HG03354 (cell line): Measurements from ENCODE around the gene IL7R.
"Not testable (repeated sequence)": the region's sequence is repeated elsewhere in the genome, so short reads cannot be mapped to it uniquely, and the experiment has no call there.

Source experiments
- ATAC-seq: cut with Tn5 transposase; IDR thresholded peaks from one replicate; pipeline ENCODE4 v1.9.1; 2021; ENCODE audit warnings: mild to moderate bottlenecking; ENCODE audit not compliant: unreplicated experiment, poor library complexity, severe bottlenecking

IL7R gene

DNA sequence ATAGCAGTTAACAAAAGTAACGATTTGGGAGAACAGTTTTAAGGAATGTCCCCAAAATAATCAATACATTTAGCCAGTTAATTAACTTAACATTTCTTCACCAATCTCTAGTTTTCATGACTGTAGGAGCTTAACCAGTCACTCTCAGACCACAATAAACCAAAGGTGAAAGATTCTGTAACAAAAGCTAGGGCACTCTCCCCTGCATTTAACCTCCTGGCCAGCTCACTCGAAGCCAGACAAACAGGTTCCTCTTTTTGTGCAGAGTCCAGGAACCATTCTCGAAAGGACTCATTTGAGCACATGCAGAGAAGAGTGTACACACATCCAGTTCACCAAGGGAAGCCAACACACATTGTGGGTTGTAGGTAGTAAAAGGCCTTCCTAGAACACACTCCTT lies 6.5 kb downstream of the IL7R start:
- ATAC-seq = no peak

DNA sequence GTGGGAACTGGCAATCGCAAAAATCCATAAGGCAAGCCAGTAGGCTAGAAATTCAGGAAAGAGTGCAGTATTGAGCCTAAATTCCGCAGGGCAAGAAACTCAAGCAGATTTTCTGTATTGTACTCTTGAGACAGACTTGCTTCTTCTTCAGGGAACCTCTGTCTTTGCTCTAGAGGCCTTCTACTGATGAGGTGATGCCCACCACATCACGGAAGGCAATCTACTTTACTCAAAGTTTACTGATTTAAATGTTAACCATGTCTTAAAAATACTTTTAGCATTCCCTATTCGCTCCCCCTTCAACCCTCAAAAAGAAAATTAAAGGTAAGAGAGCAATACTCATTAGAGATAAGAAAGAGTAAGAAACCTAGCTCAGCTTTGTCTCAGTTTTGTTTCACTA lies 11.3 kb downstream of the IL7R start:
- no peak for ATAC-seq

DNA sequence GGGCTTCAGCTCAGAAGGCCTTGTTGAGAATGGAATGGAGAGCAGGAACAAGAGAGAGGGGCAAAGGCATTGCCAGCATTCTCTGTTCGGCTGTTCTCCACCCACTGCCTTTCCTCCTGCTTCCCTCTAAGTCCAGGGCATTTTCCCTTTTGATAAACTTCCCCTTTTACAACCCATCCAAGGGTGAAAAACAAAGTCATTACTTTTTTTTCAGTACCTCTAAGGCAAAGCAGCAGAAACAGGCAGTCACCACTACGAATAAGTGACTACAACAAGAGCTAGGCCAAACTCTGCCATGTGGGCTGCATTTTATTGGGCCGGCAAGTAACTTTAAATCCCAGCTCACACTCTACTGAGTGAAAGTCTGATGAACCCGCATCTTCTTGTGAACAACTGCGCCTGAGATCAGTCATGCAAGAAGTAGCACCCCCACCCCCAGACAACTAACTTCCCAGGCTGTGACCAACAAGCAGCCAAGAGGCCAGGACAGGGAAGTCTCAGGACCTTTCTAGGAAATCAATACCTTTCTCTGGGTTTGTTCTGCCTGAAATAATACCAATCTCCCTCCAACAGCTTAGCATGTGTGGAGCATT lies 13.1 kb downstream of the IL7R start:
- no peak for ATAC-seq

DNA sequence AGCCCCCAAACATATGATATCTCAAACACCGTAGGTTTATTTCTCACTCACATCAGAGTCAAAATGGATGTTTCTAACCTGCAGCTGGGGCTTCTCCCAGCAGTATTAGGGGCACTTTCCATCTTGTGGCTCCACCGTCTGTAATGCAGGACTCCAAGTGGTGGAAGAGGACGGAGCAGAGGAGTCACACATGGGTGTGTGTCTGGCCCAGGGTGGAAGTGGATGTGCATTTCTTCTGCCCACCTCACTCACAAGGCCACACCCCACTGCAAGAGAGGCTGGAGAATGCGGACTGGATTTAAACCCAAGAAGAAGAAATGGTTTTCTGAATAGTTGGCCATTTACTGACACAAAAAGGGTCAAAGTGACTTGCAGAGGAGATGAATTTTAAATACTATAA lies 13.9 kb downstream of the IL7R start:
- ATAC-seq = no peak

DNA sequence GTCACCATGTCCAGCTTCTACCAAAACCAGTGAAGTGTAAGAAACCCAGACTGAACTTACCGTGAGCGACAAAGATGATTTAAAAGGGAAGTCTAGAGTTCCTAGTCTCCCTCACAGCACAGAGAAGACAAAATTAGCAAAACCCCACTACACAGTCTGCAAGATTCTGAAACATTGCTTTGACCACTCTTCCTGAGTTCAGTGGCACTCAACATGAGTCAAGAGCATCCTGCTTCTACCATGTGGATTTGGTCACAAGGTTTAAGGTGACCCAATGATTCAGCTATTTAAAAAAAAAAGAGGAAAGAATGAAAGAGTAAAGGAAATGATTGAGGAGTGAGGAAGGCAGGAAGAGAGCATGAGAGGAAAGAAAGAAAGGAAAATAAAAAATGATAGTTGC lies 19.8 kb downstream of the IL7R start:
- no peak for ATAC-seq

DNA sequence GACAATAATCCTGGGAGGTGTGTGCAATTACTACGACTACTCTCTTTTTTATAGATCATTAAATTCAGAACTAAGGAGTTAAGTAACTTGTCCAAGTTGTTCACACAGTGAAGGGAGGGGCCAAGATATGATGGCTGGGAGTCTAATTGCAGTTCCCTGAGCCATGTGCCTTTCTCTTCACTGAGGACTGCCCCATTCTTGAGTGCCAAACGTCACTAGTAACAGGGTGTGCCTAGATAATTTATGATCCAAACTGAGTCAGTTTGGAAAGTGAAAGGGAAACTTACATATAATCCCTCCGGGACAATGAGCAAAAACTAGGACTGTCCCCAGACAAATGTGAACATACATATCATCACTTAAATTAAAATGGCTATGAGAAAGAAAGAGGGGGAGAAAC lies 20.2 kb downstream of the IL7R start:
- no peak for ATAC-seq

DNA sequence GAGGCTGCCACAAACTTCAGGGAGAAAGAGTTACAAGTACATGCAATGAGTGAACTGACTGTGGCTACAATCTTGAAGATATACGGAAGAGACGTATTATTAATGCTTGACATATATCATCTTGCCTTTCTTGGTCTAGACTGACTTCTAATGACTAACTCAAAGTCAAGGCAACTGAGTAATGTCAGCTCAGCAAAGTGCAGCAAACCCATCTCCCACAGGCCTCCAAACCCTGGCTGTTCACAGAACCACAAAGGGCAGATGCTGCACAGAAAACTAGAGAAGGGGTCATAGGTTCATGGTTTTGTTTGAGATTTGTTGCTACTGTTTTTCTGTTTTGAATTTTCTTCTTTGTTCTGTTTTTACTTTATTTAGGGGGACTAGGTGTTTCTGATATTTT lies 21.0 kb downstream of the IL7R start:
- ATAC-seq = no peak

DNA sequence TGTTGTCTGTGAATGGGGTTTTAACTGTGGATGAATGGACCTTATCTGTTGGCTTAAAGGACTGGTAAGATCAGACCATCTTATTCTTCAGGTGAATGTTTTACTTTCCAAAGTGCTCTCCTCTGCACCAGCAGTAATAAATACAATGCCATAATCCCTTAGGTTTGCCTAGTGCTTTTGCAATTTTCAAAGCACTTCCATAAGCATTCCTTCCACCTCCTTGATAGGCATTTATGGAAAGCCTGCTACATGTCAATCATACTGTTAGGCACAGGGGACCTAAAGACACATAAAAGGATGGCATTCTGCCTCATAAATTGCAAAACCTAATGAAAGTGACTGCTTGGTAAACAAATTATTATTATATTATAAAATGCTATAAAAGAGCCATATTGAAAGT lies 21.4 kb downstream of the IL7R start:
- no peak for ATAC-seq

DNA sequence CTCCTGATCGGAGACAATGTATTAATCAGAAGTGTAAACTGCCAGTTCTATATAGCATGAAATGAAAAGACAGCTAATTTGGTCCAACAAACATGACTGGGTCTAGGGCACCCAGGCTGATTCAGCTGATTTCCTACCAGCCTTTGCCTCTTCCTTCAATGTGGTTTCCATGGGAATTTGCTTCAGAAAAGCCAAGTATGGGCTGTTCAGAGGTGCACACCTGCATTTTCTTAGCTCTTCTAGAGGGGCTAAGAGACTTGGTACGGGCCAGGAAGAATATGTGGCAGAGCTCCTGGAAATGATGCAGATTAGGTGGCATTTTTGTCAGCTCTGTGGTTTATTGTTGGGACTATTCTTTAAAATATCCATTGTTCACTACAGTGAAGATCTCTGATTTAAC lies 22.4 kb downstream of the IL7R start:
- ATAC-seq = no peak

DNA sequence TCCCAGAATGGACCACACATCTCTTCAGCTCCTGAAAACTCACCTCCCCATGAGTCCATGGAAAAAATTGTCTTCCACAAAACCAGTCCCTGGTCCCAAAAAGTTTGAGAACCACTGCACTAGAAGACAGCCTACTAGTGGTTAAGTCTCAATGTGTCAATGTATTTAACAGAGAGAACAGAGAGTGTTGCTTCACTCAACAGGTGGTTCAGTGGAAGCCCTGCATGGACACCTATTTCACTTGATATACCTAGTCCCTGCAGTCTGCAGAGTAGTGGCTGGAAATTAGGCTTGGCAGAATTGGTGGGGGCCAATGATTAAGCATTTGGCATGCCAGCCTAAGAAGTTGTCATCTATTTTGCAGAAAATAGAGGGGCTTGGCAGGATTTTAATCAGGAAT lies 23.0 kb downstream of the IL7R start:
- no peak for ATAC-seq

DNA sequence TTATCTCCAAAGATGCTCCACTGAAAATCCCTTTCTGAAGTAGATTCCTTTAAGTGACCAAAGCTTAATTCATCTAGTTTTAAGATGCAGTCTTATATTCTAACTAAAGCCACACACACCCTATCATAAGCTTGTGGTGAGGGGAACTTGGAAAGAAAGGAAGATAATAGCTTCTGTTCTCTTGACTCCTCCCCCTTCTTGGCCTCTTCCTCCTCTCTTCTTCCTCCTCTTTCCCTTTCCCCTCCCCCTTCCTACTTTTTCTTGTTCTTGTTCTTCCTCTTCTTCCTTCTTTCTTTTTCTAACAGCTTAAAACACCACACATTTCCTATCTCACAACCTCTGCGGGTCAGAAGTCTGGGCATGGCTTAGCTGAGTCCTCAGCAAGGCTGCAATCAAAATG lies 23.5 kb downstream of the IL7R start:
- no peak for ATAC-seq

DNA sequence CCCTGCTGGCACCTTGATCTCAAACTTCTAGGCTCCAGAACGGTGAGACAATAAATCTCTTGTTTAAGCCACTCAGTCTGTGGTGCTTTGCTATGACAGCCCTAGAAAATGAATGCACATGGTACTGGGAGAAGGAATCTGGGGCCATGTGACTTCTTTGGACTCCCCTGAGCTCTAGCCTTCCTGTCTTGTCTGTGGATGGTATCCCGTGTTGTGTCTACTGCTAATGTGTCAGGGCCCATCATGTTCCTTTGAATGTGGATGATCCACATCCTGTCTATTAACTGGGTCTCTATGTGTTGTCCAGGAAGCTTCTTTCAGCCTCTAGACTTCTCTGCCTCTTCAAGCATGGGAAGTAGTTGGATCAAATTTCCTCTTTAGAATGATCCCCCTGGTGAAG lies 25.1 kb downstream of the IL7R start:
- no peak for ATAC-seq

DNA sequence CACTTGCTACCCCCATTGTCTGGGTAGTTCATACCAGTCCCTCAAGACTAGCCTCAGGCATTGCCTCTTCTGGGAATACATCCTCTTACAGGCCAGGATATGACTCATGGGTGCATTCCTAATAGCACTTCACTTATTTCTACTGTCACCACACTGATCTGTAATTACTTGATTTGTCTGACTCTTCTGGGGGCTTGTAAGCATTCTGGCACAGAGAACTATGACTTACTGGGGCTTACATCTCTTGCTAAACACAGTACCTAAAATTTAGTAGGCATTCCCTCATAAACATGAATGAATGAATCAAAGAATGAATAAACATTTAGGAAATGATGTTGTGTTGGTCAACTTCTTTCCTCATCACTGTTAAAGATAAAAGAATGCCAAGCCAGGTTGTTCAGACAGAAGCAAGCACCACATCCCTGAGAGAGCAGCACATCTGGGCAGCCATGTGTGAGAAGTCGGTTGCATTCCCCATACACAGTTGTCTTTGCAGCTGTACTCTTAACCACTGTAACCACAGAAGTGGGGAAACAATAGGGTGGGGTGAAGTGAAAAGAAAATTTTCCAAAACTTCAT lies 27.6 kb downstream of the IL7R start:
- ATAC-seq = peak; percentile 61

DNA sequence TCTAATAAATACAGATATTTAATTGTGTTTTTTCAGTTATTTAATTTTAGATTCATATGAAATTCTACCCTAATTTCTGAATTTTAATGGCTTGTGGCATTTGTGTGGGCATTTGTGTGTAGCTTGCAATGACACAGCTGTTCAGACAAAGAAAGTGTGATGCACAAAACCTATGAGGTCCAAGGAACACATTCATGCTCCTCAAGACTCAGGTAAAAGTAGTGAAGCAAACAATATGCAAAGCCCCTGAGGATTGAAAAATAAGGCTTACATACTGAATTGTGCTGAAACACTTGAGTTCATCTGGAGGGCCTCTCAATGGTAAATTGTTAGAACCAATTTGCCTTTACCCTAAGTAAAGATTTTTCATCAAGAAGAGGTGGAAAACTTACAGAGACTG lies 28.1 kb downstream of the IL7R start:
- ATAC-seq = peak; percentile 16

DNA sequence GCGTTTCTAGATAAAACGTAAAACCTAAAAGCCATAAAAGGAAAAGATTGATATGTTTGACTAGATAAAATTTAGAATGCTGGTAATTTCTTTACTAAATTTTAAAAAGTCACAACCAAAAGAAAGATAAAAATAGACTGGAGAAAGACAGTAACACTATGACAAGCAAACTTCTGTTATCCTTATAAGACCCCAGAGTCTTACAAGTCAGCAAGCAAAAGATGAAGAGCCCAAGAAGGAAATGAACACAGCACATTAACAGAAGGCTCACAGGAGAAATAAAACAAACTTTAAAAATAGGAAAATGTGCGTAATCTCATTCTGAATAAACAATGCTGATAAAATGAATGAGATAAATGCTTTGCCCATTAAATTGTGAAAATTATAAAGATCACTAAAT lies 29.7 kb downstream of the IL7R start:
- ATAC-seq = no peak

DNA sequence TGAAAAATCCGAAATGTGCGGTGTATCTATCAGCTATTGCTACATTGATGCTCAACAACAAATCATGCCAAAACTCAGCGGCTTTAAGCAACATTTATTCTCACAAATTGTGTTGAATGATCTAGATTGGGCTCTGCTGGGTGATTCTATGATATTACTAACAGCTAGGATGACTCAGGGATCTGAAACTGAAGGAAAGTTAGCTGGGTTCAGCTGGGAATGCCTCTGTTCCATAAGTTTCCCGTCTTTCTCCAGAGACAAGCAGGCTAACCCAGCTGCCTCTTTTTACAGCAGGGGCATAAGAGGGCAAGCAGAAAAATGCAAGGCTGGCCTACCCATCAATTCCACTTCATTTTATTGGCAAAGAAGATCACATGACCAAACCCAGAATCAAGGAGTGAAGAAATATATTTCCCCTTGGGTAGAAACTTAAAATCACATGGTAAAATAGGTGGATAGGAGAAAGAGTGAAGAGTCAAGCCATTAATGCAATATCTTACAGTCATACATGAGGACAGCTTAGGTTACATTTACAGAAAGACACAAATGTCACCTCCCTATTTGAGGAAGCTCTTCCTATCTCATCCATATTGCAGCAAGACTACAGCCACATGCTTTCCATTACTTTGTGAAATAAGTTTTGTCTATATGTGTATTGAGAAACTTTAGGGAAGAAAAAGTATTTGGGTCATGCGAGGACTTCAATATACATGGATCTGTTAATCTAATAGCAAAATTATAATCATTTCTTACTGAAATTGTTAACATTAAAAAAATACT lies 30.8 kb downstream of the IL7R start:
- ATAC-seq = no peak

DNA sequence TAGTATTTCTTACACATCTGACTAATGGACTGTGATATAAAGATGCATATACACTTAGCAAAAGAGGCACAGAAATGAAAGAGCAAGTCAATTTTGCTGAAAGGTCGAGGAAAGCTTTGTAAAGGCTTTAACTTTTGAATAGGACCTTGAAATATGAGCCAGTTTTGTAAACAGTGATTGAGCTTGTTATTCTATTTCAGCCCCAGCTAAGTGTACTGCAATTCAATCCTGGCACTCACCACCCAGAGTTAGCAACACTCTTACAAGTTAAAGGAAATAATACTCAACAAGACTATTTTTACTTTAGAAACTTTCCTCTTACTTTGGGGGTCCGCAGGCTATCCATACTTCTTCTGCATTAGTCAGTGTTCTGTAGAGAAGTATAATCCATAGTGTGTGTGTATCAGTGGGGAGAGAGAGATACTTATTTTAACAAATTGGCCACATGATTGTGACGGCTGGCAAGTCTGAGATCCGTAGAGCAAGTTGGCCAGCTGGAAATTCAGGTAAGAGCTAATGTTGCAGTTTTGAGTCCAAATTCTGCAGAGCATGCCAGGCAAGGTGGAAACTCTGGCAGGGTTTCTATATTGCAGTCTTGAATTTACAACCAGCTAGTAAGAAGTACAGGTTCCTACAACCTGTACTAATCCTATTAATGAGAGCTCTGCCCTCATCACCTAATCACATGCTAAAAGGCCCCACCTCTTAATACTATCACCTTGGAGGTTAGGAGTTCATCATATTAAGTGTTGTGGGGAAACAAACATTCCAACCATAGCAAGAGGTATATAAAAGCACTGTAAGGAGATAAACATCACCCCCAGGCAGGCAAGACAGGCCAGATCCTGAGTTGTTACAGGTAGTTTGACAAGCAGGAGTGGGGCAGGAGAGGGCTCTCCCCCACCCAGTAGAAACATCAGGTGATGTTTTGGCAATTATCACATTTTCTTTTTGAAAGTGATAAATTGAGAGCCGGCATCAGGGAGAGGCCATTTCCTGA lies 33.6 kb downstream of the IL7R start:
- ATAC-seq = no peak

DNA sequence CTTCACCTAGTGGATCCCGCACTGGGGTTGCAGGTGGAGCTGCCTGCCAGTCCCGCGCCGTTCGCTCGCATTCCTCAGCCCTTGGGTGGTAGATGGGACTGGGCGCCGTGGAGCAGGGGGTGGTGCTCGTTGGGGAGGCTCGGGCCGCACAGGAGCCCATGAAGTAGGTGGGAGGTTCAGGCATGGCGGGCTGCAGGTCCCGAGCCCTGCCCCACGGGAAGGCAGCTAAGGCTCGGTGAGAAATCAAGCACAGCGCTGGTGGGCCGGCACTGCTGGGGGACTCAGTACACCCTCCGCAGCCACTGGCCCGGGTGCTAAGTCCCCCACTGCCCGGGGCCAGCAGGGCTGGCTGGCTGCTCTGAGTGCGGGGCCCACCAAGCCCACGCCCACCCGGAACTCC lies 36.1 kb downstream of the IL7R start:
- not testable (repeated sequence) for ATAC-seq

DNA sequence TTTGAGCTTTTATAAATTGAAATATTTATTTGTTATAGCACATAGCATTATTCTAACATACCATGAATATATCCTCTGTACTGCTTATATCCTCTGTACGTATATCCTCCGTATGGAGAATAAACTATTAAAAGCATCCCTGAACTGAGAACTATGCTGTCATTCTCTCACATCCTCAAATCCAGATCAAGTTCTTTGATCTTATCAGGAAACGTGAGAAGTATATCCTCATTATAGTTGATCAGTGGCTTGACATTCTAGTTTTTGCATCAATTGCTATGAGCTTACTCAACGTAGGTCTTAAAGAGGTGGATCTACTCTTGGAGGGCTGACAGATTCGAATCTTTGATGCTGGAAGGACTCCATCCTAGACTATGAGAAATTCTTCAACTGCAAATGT lies 37.4 kb downstream of the IL7R start:
- no peak for ATAC-seq

DNA sequence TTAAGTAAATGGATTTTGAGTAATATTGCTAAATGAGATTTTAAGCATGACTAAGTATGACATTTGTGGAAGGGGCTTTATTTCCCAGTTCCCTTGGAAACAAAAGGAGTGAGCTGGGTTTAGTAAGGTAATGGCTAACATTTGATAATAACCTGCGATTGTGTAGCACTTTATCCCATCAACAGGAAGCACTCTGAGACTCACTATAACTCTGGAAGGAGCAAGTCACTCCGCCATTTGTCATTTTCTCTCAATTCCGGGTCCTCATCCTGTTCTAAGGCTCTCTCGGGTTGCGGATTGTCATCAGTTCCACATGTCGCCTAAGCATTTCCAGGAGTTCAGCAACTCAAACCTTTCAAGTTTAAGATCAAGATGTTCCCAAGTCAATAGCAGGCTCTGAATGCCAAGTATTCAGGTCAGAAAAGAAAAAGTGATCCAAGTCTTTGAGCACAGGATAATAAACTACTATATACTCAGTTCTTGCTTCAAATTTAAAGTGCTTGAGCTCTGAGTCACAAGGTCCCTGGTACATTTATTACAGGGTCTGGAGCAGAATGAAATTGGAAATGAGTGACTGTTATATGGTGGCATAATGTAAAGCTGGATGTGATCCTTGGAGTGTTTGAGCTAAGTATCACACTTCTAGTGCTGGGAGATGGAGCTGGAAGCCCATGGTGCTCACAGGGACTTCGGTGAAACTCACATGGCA lies 42.4 kb downstream of the IL7R start:
- no peak for ATAC-seq
